HEK293 (cell line): ENCODE data around the gene FAM171A1.
"Not testable (repeated sequence)": the region's sequence is repeated elsewhere in the genome, so short reads cannot be mapped to it uniquely, and the experiment has no call there.

ENCODE experiments used
- CTCF ChIA-PET: fragments of 350-600 bp; formaldehyde crosslinking; extraction: SDS; loops from one replicate; lab custom pipeline; 2021; ENCODE audit warnings: antibody characterized with exemption; lab: Yijun Ruan, JAX
- POLR2A ChIA-PET: fragments of 300-600 bp; formaldehyde crosslinking; extraction: SDS; loops from one replicate; lab custom pipeline; 2020; ENCODE audit warnings: antibody characterized with exemption, inconsistent platforms; lab: Yijun Ruan, JAX
- H3K27ac ChIP-seq: fragments of 200-500 bp; sonication (Bioruptor generic); 2 replicates; pipeline ENCODE4 v1.5.1; 2014; ENCODE audit warnings: low read depth, low read length, control low read depth, inconsistent platforms; ENCODE audit errors: extremely low read depth
- H3K36me3 ChIP-seq, 2 experiments: fragments of 200-500 bp in 1 of 2; sonication (Bioruptor generic) in 1 of 2; 1 replicate in 1 of 2; 2 replicates in 1 of 2; pipeline ENCODE4 v1.5.1; 2014 to 2017; ENCODE audit warnings: inconsistent platforms in 2 of 2, low read length in 2 of 2; ENCODE audit not compliant: control insufficient read depth in 2 of 2, insufficient read depth in 1 of 2
- H3K4me1 ChIP-seq: fragments of 200-500 bp; sonication (Bioruptor generic); 2 replicates; pipeline ENCODE4 v1.5.1; 2014; ENCODE audit warnings: mild to moderate bottlenecking, low read length, inconsistent platforms; ENCODE audit not compliant: control insufficient read depth, insufficient read depth
- H3K4me3 ChIP-seq: 2 replicates; pipeline ENCODE4 v1.5.1; 2011; ENCODE audit warnings: low read depth, mild to moderate bottlenecking, control low read depth, low read length, moderate library complexity
- H3K9me3 ChIP-seq: fragments of 200-500 bp; sonication (Bioruptor generic); 2 replicates; pipeline ENCODE4 v1.5.1; 2014; ENCODE audit warnings: low read depth, low read length, inconsistent platforms; ENCODE audit not compliant: control insufficient read depth, insufficient read depth
- GFI1B ChIP-seq: fragments of 450-650 bp; formaldehyde crosslinking; IDR thresholded peaks from 2 replicates; pipeline ENCODE4 v1.5.1; 2016; ENCODE audit warnings: missing biosample characterization, missing genetic modification characterization
- GLIS1 ChIP-seq: fragments of 450-650 bp; formaldehyde crosslinking; IDR thresholded peaks from 2 replicates; pipeline ENCODE4 v1.5.1; 2016; ENCODE audit warnings: missing biosample characterization, missing genetic modification characterization
- OSR2 ChIP-seq: fragments of 450-650 bp; formaldehyde crosslinking; IDR thresholded peaks from 2 replicates; pipeline ENCODE4 v1.5.1; 2016; ENCODE audit warnings: missing biosample characterization, missing genetic modification characterization
- OVOL3 ChIP-seq: fragments of 450-650 bp; formaldehyde crosslinking; IDR thresholded peaks from 2 replicates; pipeline ENCODE4 v1.5.1; 2016; ENCODE audit warnings: missing biosample characterization, missing genetic modification characterization
- ZBTB1 ChIP-seq: fragments of 450-650 bp; formaldehyde crosslinking; IDR thresholded peaks from 2 replicates; pipeline ENCODE4 v1.5.1; 2016; ENCODE audit warnings: missing biosample characterization, missing genetic modification characterization
- ZNF121 ChIP-seq: fragments of 450-650 bp; formaldehyde crosslinking; IDR thresholded peaks from 2 replicates; pipeline ENCODE4 v1.5.1; 2016; ENCODE audit warnings: missing biosample characterization, missing genetic modification characterization
- ZNF239 ChIP-seq: fragments of 450-650 bp; formaldehyde crosslinking; IDR thresholded peaks from 2 replicates; pipeline ENCODE4 v1.5.1; 2016; ENCODE audit warnings: missing biosample characterization, missing genetic modification characterization
- ZNF561 ChIP-seq: fragments of 450-650 bp; IDR thresholded peaks from 2 replicates; pipeline ENCODE4 v1.5.1; 2018; ENCODE audit warnings: missing biosample characterization, missing genetic modification characterization, borderline replicate concordance
- ZNF610 ChIP-seq: fragments of 450-650 bp; formaldehyde crosslinking; IDR thresholded peaks from 2 replicates; pipeline ENCODE4 v1.5.1; 2016; ENCODE audit warnings: missing biosample characterization, missing genetic modification characterization, borderline replicate concordance
- ZNF629 ChIP-seq: fragments of 450-650 bp; formaldehyde crosslinking; IDR thresholded peaks from 2 replicates; pipeline ENCODE4 v1.5.1; 2017; ENCODE audit warnings: missing biosample characterization, missing genetic modification characterization
- ZNF830 ChIP-seq: fragments of 450-650 bp; IDR thresholded peaks from 2 replicates; pipeline ENCODE4 v1.5.0; 2018; ENCODE audit warnings: missing biosample characterization, missing genetic modification characterization, low read depth, mild to moderate bottlenecking, moderate library complexity
- ZXDB ChIP-seq: fragments of 450-650 bp; formaldehyde crosslinking; IDR thresholded peaks from 2 replicates; pipeline ENCODE4 v1.5.1; 2016; ENCODE audit warnings: missing biosample characterization, missing genetic modification characterization
- TF ChIP-seq, protein P1 (sequence below): fragments of 450-650 bp; formaldehyde crosslinking; IDR thresholded peaks from 2 replicates; pipeline ENCODE4 v1.5.1; 2017; ENCODE audit warnings: missing biosample characterization, missing genetic modification characterization
- TF ChIP-seq, protein P2 (sequence below): fragments of 450-650 bp; formaldehyde crosslinking; IDR thresholded peaks from 2 replicates; pipeline ENCODE4 v1.5.1; 2016; ENCODE audit warnings: missing biosample characterization, missing genetic modification characterization
- TF ChIP-seq, protein P3 (sequence below): fragments of 450-650 bp; formaldehyde crosslinking; IDR thresholded peaks from 2 replicates; pipeline ENCODE4 v1.5.1; 2016; ENCODE audit warnings: missing biosample characterization, missing genetic modification characterization
- TF ChIP-seq, protein P4 (sequence below): fragments of 450-650 bp; formaldehyde crosslinking; IDR thresholded peaks from 2 replicates; pipeline ENCODE4 v1.5.1; 2016; ENCODE audit warnings: missing biosample characterization, missing genetic modification characterization, low read depth
- TF ChIP-seq, protein P5 (sequence below): fragments of 450-650 bp; IDR thresholded peaks from 2 replicates; pipeline ENCODE4 v1.5.1; 2018; ENCODE audit warnings: missing biosample characterization, missing genetic modification characterization
- TF ChIP-seq, protein P6 (sequence below): fragments of 450-650 bp; formaldehyde crosslinking; IDR thresholded peaks from 2 replicates; pipeline ENCODE4 v1.5.1; 2016; ENCODE audit warnings: missing biosample characterization, missing genetic modification characterization, borderline replicate concordance
- TF ChIP-seq, protein P7 (sequence below): fragments of 450-650 bp; formaldehyde crosslinking; IDR thresholded peaks from 2 replicates; pipeline ENCODE4 v1.5.1; 2016; ENCODE audit warnings: missing biosample characterization, missing genetic modification characterization, borderline replicate concordance
- TF ChIP-seq, protein P8 (sequence below): fragments of 450-650 bp; formaldehyde crosslinking; IDR thresholded peaks from 2 replicates; pipeline ENCODE4 v1.5.1; 2017; ENCODE audit warnings: missing biosample characterization, missing genetic modification characterization

The FAM171A1 gene

DNA sequence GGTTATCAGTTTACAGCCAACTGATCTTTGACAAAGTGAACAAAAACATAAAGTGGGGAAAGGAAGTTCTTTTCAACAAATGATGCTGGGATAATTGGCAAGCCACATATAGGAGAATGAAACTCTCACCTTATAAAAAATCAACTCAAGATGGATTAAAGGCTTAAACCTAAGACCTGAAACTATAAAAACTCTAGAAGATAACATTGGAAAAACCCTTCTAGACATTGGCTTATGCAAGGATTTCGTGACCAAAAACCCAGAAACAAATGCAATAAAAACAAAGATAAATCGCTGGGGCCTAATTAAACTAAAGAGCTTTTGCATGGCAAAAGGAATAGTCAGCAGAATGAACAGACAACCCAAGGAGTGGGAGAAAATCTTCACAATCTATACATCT is 38.3 kb upstream of the FAM171A1 start:
- POLR2A ChIA-PET, H3K27ac ChIP-seq, H3K36me3 ChIP-seq, H3K4me1 ChIP-seq, H3K4me3 ChIP-seq, H3K9me3 ChIP-seq: not testable (repeated sequence)
- CTCF ChIA-PET, result interaction anchor here (0.6 kb wide), 1 partner anchor 10 kb away, joined by 4 read pairs; no protein-coding TSS in a partner anchor
- TF ChIP-seq ZBTB1 (tag by site-specific recombination) (peak; percentile 76; the same call in 1 of the 2 replicates), OSR2 (tag by site-specific recombination) (peak; percentile 95), ZNF239 (tag by site-specific recombination) (peak; percentile 79; the same call in 1 of the 2 replicates), ZNF561 (tag by site-specific recombination) (0 out of 2 replicates have a peak, but pooled peaks have one; percentile 54), ZNF629 (tag by site-specific recombination) (peak; percentile 43), OVOL3 (tag by site-specific recombination) (peak; percentile 99), ZNF610 (tag by site-specific recombination) (peak; percentile 82), ZNF121 (tag by site-specific recombination) (peak; percentile 23; the same call in 1 of the 2 replicates), GFI1B (tag by site-specific recombination) (0 out of 2 replicates have a peak, but pooled peaks have one; percentile 12), ZXDB (tag by site-specific recombination) (peak; percentile 98), GLIS1 (peak; percentile 22; the same call in 1 of the 2 replicates), ZNF830 (tag by site-specific recombination) (peak; percentile 94)
- TF ChIP-seq, protein P1, sequence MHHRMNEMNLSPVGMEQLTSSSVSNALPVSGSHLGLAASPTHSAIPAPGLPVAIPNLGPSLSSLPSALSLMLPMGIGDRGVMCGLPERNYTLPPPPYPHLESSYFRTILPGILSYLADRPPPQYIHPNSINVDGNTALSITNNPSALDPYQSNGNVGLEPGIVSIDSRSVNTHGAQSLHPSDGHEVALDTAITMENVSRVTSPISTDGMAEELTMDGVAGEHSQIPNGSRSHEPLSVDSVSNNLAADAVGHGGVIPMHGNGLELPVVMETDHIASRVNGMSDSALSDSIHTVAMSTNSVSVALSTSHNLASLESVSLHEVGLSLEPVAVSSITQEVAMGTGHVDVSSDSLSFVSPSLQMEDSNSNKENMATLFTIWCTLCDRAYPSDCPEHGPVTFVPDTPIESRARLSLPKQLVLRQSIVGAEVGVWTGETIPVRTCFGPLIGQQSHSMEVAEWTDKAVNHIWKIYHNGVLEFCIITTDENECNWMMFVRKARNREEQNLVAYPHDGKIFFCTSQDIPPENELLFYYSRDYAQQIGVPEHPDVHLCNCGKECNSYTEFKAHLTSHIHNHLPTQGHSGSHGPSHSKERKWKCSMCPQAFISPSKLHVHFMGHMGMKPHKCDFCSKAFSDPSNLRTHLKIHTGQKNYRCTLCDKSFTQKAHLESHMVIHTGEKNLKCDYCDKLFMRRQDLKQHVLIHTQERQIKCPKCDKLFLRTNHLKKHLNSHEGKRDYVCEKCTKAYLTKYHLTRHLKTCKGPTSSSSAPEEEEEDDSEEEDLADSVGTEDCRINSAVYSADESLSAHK (tag by site-specific recombination), result peak; percentile 98
- TF ChIP-seq, protein P2, sequence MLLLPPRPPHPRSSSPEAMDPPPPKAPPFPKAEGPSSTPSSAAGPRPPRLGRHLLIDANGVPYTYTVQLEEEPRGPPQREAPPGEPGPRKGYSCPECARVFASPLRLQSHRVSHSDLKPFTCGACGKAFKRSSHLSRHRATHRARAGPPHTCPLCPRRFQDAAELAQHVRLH (tag by site-specific recombination), result peak; percentile 99
- TF ChIP-seq, protein P3, sequence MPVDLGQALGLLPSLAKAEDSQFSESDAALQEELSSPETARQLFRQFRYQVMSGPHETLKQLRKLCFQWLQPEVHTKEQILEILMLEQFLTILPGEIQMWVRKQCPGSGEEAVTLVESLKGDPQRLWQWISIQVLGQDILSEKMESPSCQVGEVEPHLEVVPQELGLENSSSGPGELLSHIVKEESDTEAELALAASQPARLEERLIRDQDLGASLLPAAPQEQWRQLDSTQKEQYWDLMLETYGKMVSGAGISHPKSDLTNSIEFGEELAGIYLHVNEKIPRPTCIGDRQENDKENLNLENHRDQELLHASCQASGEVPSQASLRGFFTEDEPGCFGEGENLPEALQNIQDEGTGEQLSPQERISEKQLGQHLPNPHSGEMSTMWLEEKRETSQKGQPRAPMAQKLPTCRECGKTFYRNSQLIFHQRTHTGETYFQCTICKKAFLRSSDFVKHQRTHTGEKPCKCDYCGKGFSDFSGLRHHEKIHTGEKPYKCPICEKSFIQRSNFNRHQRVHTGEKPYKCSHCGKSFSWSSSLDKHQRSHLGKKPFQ (tag by site-specific recombination), result peak; percentile 94
- TF ChIP-seq, protein P4, sequence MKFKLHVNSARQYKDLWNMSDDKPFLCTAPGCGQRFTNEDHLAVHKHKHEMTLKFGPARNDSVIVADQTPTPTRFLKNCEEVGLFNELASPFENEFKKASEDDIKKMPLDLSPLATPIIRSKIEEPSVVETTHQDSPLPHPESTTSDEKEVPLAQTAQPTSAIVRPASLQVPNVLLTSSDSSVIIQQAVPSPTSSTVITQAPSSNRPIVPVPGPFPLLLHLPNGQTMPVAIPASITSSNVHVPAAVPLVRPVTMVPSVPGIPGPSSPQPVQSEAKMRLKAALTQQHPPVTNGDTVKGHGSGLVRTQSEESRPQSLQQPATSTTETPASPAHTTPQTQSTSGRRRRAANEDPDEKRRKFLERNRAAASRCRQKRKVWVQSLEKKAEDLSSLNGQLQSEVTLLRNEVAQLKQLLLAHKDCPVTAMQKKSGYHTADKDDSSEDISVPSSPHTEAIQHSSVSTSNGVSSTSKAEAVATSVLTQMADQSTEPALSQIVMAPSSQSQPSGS, result 0 out of 2 replicates have a peak, but pooled peaks have one; percentile 30
- TF ChIP-seq, protein P5, sequence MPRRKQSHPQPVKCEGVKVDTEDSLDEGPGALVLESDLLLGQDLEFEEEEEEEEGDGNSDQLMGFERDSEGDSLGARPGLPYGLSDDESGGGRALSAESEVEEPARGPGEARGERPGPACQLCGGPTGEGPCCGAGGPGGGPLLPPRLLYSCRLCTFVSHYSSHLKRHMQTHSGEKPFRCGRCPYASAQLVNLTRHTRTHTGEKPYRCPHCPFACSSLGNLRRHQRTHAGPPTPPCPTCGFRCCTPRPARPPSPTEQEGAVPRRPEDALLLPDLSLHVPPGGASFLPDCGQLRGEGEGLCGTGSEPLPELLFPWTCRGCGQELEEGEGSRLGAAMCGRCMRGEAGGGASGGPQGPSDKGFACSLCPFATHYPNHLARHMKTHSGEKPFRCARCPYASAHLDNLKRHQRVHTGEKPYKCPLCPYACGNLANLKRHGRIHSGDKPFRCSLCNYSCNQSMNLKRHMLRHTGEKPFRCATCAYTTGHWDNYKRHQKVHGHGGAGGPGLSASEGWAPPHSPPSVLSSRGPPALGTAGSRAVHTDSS (tag by site-specific recombination), result peak; percentile 32; the same call in 1 of the 2 replicates
- TF ChIP-seq, protein P6, sequence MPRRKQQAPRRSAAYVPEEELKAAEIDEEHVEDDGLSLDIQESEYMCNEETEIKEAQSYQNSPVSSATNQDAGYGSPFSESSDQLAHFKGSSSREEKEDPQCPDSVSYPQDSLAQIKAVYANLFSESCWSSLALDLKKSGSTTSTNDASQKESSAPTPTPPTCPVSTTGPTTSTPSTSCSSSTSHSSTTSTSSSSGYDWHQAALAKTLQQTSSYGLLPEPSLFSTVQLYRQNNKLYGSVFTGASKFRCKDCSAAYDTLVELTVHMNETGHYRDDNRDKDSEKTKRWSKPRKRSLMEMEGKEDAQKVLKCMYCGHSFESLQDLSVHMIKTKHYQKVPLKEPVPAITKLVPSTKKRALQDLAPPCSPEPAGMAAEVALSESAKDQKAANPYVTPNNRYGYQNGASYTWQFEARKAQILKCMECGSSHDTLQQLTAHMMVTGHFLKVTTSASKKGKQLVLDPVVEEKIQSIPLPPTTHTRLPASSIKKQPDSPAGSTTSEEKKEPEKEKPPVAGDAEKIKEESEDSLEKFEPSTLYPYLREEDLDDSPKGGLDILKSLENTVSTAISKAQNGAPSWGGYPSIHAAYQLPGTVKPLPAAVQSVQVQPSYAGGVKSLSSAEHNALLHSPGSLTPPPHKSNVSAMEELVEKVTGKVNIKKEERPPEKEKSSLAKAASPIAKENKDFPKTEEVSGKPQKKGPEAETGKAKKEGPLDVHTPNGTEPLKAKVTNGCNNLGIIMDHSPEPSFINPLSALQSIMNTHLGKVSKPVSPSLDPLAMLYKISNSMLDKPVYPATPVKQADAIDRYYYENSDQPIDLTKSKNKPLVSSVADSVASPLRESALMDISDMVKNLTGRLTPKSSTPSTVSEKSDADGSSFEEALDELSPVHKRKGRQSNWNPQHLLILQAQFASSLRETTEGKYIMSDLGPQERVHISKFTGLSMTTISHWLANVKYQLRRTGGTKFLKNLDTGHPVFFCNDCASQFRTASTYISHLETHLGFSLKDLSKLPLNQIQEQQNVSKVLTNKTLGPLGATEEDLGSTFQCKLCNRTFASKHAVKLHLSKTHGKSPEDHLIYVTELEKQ (tag by site-specific recombination), result peak; percentile 79; the same call in 1 of the 2 replicates
- TF ChIP-seq, protein P7, sequence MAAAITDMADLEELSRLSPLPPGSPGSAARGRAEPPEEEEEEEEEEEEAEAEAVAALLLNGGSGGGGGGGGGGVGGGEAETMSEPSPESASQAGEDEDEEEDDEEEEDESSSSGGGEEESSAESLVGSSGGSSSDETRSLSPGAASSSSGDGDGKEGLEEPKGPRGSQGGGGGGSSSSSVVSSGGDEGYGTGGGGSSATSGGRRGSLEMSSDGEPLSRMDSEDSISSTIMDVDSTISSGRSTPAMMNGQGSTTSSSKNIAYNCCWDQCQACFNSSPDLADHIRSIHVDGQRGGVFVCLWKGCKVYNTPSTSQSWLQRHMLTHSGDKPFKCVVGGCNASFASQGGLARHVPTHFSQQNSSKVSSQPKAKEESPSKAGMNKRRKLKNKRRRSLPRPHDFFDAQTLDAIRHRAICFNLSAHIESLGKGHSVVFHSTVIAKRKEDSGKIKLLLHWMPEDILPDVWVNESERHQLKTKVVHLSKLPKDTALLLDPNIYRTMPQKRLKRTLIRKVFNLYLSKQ (tag by site-specific recombination), result 0 out of 2 replicates have a peak, but pooled peaks have one; percentile 14
- TF ChIP-seq, protein P8, sequence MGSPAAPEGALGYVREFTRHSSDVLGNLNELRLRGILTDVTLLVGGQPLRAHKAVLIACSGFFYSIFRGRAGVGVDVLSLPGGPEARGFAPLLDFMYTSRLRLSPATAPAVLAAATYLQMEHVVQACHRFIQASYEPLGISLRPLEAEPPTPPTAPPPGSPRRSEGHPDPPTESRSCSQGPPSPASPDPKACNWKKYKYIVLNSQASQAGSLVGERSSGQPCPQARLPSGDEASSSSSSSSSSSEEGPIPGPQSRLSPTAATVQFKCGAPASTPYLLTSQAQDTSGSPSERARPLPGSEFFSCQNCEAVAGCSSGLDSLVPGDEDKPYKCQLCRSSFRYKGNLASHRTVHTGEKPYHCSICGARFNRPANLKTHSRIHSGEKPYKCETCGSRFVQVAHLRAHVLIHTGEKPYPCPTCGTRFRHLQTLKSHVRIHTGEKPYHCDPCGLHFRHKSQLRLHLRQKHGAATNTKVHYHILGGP (tag by site-specific recombination), result peak; percentile 91
